Measurements from ENCODE around the gene C1orf35.

Gene C1orf35

GRCh38 chr1:228063251-228064191 is 39.6 kb downstream of the C1orf35 start:
- no peak for DNase-seq (ENCODE audit: low spot score)
- in situ Hi-C loops (cut with MboI; ENCODE audit: low sequenced_read_pairs, unreplicated experiment) = no loop called here
- no peak for TF ChIP-seq CTCF (IDR thresholded peaks at IDR 0.05; ENCODE audit: borderline replicate concordance, control extremely low read depth, extremely low read depth, insufficient read depth, missing control alignments)

DNA sequence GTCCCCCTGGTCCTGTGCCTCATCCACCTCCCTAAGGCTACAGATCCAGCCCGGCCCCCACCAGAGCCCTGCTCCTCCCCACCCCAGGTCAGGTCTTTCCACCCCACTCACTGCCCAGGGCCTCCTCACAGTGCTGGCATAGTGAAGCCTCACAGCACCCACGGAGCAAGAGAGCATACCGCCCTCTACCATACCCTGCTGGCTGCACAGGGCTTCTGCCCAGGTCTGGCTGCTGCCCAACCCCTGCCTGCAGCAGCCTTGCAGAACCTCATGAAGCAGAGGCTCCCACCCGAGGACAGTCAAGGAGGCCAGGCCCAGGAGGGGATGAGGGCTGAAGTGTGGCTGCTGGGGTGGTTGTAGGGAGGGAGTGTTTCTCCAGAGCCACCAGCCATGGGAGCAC is 40.3 kb downstream of the C1orf35 start:
- no peak for TF ChIP-seq CTCF (IDR thresholded peaks at IDR 0.05; ENCODE audit: borderline replicate concordance, control extremely low read depth, extremely low read depth, insufficient read depth, missing control alignments)
- in situ Hi-C loops (cut with MboI; ENCODE audit: low sequenced_read_pairs, unreplicated experiment) = no loop called here
- no peak for DNase-seq (ENCODE audit: low spot score)

DNA sequence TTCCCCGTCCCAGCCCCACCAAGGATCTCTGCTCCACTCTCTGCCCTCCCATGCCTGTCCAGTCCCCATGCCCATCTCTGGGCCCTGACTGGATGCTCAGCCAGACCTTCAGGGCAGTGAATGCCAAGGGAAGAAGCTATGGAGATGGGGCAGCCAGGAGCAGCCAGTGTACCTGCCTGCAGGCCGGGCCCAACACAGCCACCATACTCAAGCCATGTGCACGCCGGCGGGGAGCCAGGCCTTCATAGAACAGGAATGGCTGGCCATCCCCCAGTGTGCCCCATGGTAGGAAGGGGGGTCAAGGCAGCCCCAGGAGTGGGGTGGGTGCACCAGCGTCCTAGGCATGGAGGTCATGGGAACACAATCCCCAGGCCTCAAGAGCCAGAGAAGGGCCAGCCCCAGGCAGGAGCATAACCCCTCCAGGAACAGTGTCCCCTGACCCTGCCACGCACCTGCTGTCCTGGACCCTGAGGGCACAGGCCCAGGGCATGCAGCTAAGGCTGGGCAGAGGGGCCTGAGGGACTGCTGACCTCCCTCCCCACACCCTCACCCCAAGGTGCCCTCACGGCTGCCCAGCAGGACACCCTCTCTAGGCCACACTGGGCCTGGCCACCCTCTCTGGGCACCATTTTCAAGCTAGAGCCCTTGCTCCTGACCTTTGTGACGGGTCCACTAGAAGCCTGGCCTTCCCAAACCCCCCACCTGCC is 40.9 kb downstream of the C1orf35 start:
- in situ Hi-C loops (cut with MboI; ENCODE audit: low sequenced_read_pairs, unreplicated experiment) = no loop called here
- TF ChIP-seq CTCF (IDR thresholded peaks at IDR 0.05; ENCODE audit: borderline replicate concordance, control extremely low read depth, extremely low read depth, insufficient read depth, missing control alignments) = no peak
- DNase-seq (ENCODE audit: low spot score) = no peak

DNA sequence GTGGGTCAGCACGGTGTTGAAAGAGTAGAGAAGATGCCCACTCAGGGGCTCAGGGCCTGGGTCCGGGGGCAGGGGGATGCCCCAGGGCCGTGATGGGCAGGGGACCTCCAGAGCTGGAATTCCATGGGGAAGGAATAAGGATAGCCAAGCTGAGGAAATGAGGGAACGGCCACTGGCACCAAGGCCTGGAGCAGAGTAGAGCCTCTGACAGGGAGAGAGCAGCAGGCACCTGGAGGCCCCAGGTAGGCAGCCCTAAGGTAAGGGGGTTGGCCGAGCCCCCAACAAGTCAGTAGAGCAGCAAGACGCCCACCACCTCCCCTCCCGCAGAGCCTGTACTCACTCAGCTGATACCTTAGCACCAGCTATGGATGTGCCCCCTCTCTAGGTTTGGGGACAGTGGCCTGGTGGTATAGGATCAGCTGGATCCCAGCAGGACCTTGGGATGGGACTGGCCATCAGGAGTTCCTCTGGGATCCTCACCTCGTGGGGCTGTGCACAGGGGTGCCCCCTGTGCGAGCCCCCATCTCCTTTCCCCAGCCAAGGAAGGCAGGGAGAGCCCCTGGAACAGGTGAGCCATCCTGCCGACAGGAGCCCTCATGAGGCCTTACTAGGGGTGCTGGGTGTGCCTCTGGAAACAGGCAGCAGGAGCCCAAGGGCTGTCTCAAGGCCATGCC is 41.6 kb downstream of the C1orf35 start:
- in situ Hi-C loops (cut with MboI; ENCODE audit: low sequenced_read_pairs, unreplicated experiment) = no loop called here
- DNase-seq (ENCODE audit: low spot score) = peak; percentile 30
- TF ChIP-seq CTCF (IDR thresholded peaks at IDR 0.05; ENCODE audit: borderline replicate concordance, control extremely low read depth, extremely low read depth, insufficient read depth, missing control alignments) = no peak

DNA sequence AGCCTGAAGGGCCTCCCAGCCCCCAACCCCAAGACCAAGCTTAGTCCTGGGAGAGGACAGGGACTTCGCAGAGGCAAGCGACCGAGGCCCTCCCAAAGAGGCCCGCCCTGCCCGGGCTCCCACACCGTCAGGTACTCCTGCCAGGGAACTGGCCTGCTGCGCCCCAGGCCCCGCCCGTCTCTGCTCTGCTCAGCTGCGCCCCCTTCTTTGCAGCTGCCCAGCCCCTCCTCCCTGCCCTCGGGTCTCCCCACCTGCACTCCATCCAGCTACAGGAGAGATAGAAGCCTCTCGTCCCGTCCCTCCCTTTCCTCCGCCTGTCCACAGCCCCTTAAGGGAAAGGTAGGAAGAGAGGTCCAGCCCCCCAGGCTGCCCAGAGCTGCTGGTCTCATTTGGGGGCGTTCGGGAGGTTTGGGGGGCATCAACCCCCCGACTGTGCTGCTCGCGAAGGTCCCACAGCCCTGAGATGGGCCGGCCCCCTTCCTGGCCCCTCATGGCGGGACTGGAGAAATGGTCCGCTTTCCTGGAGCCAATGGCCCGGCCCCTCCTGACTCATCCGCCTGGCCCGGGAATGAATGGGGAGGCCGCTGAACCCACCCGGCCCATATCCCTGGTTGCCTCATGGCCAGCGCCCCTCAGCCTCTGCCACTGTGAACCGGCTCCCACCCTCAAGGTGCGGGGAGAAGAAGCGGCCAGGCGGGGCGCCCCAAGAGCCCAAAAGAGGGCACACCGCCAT is 42.5 kb downstream of the C1orf35 start:
- in situ Hi-C loops (cut with MboI; ENCODE audit: low sequenced_read_pairs, unreplicated experiment) = no loop called here
- peak; percentile 37 for DNase-seq (ENCODE audit: low spot score)
- TF ChIP-seq CTCF (IDR thresholded peaks at IDR 0.05; ENCODE audit: borderline replicate concordance, control extremely low read depth, extremely low read depth, insufficient read depth, missing control alignments) = no peak
